ENCODE data around the gene CFAP221.
A peak's percentile ranks its signal among the peaks of the same experiment; 100 is the strongest.

CFAP221 gene

GRCh38 chr2:119647440-119648169, 103.4 kb downstream of the CFAP221 start:
- DNase-seq: no peak

GRCh38 chr2:119649364-119649917, 105.2 kb downstream of the CFAP221 start:
- no peak for DNase-seq

GRCh38 chr2:119650206-119650605, 106.0 kb downstream of the CFAP221 start:
- DNase-seq: no peak

GRCh38 chr2:119650846-119651370, 106.7 kb downstream of the CFAP221 start:
- no peak for DNase-seq

- DNase-seq: no peak
These were observed 113.4 kb downstream of the CFAP221 start for GRCh38 chr2:119657466-119658145.

- peak; percentile 41 to 54 for DNase-seq
These were observed 115.5 kb downstream of the CFAP221 start for GRCh38 chr2:119659601-119660342.

GRCh38 chr2:119660343-119660658, 116.1 kb downstream of the CFAP221 start:
- DNase-seq: no peak

GRCh38 chr2:119662297-119662696, 118.0 kb downstream of the CFAP221 start:
- no peak for DNase-seq

GRCh38 chr2:119668546-119668945, 124.3 kb downstream of the CFAP221 start:
- no peak for DNase-seq

- DNase-seq: no peak
These were observed 126.8 kb downstream of the CFAP221 start for GRCh38 chr2:119671016-119671415.

GRCh38 chr2:119671752-119672151, 127.5 kb downstream of the CFAP221 start:
- no peak for DNase-seq

GRCh38 chr2:119672161-119672862, 128.1 kb downstream of the CFAP221 start:
- no peak for DNase-seq

GRCh38 chr2:119673796-119674195, 129.5 kb downstream of the CFAP221 start:
- DNase-seq: no peak

- DNase-seq: no peak
These were observed 130.7 kb downstream of the CFAP221 start for GRCh38 chr2:119674711-119675500.

- no peak for DNase-seq
These were observed 133.9 kb downstream of the CFAP221 start for GRCh38 chr2:119678021-119678656.

- no peak for DNase-seq
These were observed 135.2 kb downstream of the CFAP221 start for GRCh38 chr2:119679526-119679837.

- DNase-seq: no peak
These were observed 135.6 kb downstream of the CFAP221 start for GRCh38 chr2:119679846-119680245.

GRCh38 chr2:119680457-119681202, 136.4 kb downstream of the CFAP221 start:
- no peak for DNase-seq

GRCh38 chr2:119681203-119681867, 137.1 kb downstream of the CFAP221 start:
- no peak for DNase-seq

GRCh38 chr2:119681868-119682220, 137.6 kb downstream of the CFAP221 start:
- DNase-seq: no peak
